GM13976 (cell line): Measurements from ENCODE around the gene OSBPL1A.
"Not testable (repeated sequence)": the region's sequence is repeated elsewhere in the genome, so short reads cannot be mapped to it uniquely, and the experiment has no call there.

ENCODE experiments used
- DNase-seq: peaks from one replicate; pipeline ENCODE4 v3.0.0; 2012; ENCODE audit warnings: low spot score
- CTCF ChIP-seq: IDR thresholded peaks from 2 replicates; pipeline ENCODE4 v1.5.1; 2012; ENCODE audit warnings: borderline replicate concordance, mild to moderate bottlenecking; ENCODE audit not compliant: insufficient read depth; ENCODE audit errors: extremely low read depth, missing control alignments, control extremely low read depth
- in situ Hi-C: fragments of 300-500 bp; cut with MboI; formaldehyde crosslinking; loops from one replicate; pipeline ENCODE4 v1.12.0; 2022; ENCODE audit warnings: low sequenced_read_pairs, mixed read lengths, inconsistent platforms; ENCODE audit not compliant: unreplicated experiment

Gene OSBPL1A

DNA sequence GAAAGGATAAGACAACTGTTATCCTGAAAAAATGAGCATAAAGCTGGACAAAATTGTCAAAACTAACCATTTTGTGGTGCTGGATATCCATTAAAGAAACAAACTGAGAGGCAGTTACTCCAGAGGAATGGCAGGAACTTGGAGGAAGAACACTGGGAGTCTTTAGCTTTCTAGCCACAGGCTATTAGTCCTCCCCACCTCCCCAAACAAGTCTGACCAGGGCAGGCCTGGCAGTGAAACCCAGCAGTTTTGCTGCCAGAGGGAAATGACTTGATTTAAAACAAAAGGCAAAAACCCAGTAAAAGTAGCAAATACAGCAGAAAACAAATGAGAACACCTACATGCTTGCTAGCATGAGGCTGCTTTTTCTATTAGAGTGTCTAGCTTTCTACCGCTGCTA is 34.9 kb downstream of the OSBPL1A start:
- DNase-seq: no peak
- in situ Hi-C loops: no loop called here
- no peak for TF ChIP-seq CTCF

DNA sequence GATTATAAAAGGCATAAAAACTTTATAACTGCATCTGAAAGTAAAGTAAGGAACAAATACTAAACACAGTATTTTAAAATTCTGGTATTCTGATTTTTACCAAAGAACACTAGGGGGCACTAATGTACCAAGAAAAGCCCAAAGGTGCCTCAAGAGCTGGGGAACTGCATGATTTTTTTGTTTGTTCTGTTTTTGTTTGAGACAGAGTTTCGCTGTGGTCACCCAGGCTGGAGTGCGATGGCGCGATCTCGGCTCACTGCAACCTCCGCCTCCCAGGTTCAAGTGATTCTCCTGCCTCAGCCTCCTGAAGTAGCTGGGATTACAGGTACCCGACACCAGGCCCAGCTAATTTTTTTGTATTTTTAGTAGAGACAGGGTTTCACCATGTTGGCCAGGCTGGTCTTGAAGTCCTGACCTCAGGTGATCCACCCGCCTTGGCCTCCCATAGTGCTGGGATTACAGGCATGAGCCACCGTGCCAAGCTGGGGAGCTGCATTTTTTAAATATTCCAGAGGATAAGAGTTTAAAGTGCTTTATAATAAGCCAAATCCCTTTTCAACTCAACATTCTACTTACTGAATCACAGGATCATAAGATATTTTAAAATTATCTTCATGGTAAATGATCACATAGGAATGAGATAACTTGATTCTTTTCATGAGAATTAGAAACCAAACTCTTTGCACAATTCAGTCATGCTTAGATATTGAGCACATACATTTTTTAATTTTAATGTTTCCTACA is 37.7 kb downstream of the OSBPL1A start:
- peak; percentile 52 for DNase-seq
- peak; percentile 36 for TF ChIP-seq CTCF
- in situ Hi-C loops: not testable (repeated sequence)

DNA sequence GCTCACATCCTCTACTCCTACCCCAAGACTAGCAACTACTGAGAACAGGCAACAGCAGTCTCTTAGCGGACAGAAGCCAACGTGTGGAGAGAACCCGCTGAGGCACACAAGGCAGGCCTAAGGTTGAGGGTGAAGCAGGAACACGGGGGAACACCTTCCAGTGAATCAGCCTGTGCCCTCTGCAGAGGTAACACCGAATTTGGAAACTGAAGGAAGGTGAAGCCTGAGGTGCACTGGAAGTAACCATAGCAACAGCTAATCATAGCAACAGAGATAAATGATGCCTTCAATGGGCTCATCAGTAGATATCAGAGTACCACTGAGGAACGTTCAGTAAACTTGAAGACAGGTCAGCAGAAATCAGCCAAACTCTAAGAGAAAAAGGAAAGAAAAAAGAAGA is 43.3 kb downstream of the OSBPL1A start:
- in situ Hi-C loops: no loop called here
- DNase-seq: no peak
- TF ChIP-seq CTCF: no peak

DNA sequence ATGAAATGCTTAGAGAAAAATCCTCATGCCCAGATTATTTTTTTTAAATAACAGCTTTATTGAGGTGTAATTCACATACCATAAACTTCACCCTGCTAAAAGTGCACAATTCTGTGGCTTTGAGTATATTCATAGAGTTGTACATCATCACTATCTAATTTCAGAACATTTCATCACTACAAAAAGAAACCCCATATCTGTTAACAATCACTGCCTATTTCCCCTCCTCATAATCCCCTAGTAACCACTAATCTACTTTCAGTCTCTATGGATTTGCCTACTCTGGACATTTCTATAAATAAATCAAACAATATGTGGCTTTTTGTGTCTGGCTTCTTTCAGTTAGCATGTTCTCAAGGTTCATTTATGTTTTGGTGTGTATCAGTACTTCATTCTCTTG is 51.4 kb downstream of the OSBPL1A start:
- TF ChIP-seq CTCF: no peak
- no peak for DNase-seq
- in situ Hi-C loops: no loop called here

GRCh38 chr18:24344509-24344908 is 53.1 kb downstream of the OSBPL1A start:
- DNase-seq: no peak
- no peak for TF ChIP-seq CTCF
- in situ Hi-C loops: no loop called here

- TF ChIP-seq CTCF: no peak
- in situ Hi-C loops: no loop called here
Measured at GRCh38 chr18:24342347-24342746, 55.3 kb downstream of the OSBPL1A start.

GRCh38 chr18:24341361-24341760 is 56.3 kb downstream of the OSBPL1A start:
- no peak for DNase-seq
- TF ChIP-seq CTCF: no peak
- in situ Hi-C loops: no loop called here

More at GRCh38 chr18:24342347-24342746, 55.3 kb downstream of the OSBPL1A start:
- no peak for DNase-seq
